Measurements from ENCODE around the gene ABHD1.
"Not testable (repeated sequence)": the region's sequence is repeated elsewhere in the genome, so short reads cannot be mapped to it uniquely, and the experiment has no call there.

Gene ABHD1

GRCh38 chr2:27170581-27171337 is 47.1 kb downstream of the ABHD1 start:
- no peak for DNase-seq (ENCODE audit: low read depth)

- no peak for DNase-seq (ENCODE audit: low read depth)
Observed at GRCh38 chr2:27171351-27171848, 47.8 kb downstream of the ABHD1 start.

- no peak for DNase-seq (ENCODE audit: low read depth)
Observed at GRCh38 chr2:27174638-27175037, 51.0 kb downstream of the ABHD1 start.

- no peak for DNase-seq (ENCODE audit: low read depth)
Observed at GRCh38 chr2:27175330-27175729, 51.7 kb downstream of the ABHD1 start.

DNA sequence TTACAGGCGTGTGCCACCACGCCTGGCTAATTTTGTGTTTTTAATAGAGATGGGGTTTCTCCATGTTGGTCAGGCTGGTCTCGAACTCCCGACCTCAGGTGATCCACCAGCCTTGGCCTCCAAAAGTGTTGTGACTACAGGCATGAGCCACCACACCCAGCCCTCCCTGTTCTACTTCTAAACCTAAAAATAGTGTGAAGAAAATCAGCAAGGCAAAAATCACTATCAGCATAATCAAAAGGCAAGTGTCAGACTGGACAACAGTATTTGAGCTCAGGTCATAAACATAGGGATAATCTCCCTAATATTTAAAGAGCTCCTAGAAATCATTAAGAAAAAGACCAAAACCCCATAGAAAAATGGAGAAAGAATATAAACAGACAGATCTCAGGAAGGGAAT is 52.2 kb downstream of the ABHD1 start:
- not testable (repeated sequence) for DNase-seq (ENCODE audit: low read depth)

- no peak for DNase-seq (ENCODE audit: low read depth)
Observed at GRCh38 chr2:27177441-27178351, 54.1 kb downstream of the ABHD1 start.

DNA sequence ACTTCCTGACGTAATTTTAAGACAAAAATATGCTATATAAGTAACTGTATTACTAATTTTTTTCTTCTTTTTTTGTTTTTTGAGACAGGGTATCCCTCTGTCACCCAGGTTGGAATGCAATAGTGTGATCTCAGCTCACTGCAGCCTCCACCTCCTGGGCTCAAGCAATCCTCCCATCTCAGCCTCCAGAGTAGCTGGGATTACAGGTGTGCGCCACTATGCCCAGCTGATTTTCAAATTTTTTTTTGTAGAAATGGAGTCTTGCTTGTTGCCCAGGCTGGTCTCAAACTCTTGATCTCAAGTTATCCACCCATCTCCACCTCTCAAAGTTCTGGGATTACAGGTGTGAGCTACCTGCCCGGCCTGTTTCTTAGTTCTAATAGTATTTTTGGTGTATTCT is 54.9 kb downstream of the ABHD1 start:
- no peak for DNase-seq (ENCODE audit: low read depth)

DNA sequence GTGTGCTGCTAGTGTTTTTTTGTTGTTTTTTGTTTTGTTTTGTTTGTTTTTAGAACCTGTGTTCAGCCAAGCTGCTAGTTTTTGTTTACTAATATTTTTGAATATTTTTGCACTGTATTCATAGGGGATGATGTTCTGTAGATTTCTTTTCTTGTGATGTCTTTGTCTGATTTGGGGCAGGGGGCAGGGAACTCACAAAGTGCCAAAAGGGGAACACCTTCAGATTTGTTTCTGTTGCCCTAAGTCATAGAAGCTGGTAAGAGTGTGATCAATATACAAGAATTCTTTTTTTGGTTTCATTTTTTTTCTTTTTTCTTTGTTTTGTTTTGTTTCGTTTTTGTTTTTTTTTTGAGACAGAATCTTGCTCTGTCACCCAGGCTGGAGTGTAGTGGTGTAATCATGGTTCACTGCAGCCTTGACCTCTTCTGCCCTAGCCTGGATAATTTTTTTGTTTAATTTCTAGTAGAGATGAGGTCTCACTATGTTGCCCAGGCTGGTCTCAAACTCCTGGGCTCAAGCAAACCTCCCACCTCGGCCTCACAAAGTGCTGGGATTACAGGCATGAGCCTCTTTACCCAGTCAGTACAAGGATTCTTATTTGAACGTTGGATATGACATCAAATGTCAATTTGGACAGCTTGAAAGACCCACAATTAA is 55.9 kb downstream of the ABHD1 start:
- no peak for DNase-seq (ENCODE audit: low read depth)

Data from stimulated activated CD8-positive, alpha-beta memory T cell treated with anti-CD3 and anti-CD28 coated beads, Interleukin-12 subunit alpha, Interleukin-12 subunit beta, amount 100 ng/mL, for 4 hours (primary cell).